Measurements from ENCODE around the gene ZNF284.
"Not testable (repeated sequence)": the region's sequence is repeated elsewhere in the genome, so short reads cannot be mapped to it uniquely, and the experiment has no call there.

ZNF284 gene

GRCh38 chr19:44109458-44109857 is 37.5 kb downstream of the ZNF284 start:
- no peak overlapping the region for H3K4me3 ChIP-seq (ENCODE audit: low read depth, low read length)
- DNase-seq (ENCODE audit: low read depth): no peak
- TF ChIP-seq CTCF (IDR thresholded peaks at IDR 0.05; ENCODE audit: insufficient read depth, low read depth, low read length, missing control alignments): no peak

- DNase-seq (ENCODE audit: low read depth): peak; percentile 22
- TF ChIP-seq CTCF (IDR thresholded peaks at IDR 0.05; ENCODE audit: insufficient read depth, low read depth, low read length, missing control alignments): no peak
- H3K4me3 ChIP-seq (ENCODE audit: low read depth, low read length): peak overlapping the region; percentile 80
These were observed 40.0 kb downstream of the ZNF284 start for GRCh38 chr19:44111910-44112463.

- peak overlapping the region; percentile 80 for H3K4me3 ChIP-seq (ENCODE audit: low read depth, low read length)
- no peak for TF ChIP-seq CTCF (IDR thresholded peaks at IDR 0.05; ENCODE audit: insufficient read depth, low read depth, low read length, missing control alignments)
- no peak for DNase-seq (ENCODE audit: low read depth)
These were observed 40.8 kb downstream of the ZNF284 start for GRCh38 chr19:44112802-44113137.

- peak within 1 kb of the TSS; percentile 80 for H3K4me3 ChIP-seq (ENCODE audit: low read depth, low read length)
- TF ChIP-seq CTCF (IDR thresholded peaks at IDR 0.05; ENCODE audit: insufficient read depth, low read depth, low read length, missing control alignments): no peak
- DNase-seq (ENCODE audit: low read depth): peak; percentile 97
These were observed 41.3 kb downstream of the ZNF284 start, which contains the start of gene ZNF225 for GRCh38 chr19:44113138-44113783. ZNF225 (plus strand) TSS chr19:44113399; CDS start chr19:44115828, 2,429 bp downstream.

- TF ChIP-seq CTCF (IDR thresholded peaks at IDR 0.05; ENCODE audit: insufficient read depth, low read depth, low read length, missing control alignments): no peak
- peak overlapping the region; percentile 80 for H3K4me3 ChIP-seq (ENCODE audit: low read depth, low read length)
- no peak for DNase-seq (ENCODE audit: low read depth)
These were observed 41.9 kb downstream of the ZNF284 start for GRCh38 chr19:44113784-44114390.

GRCh38 chr19:44121162-44121561 is 49.2 kb downstream of the ZNF284 start:
- not testable (repeated sequence) for H3K4me3 ChIP-seq (ENCODE audit: low read depth, low read length); DNase-seq (ENCODE audit: low read depth)

- H3K4me3 ChIP-seq (ENCODE audit: low read depth, low read length): no peak overlapping the region
- no peak for TF ChIP-seq CTCF (IDR thresholded peaks at IDR 0.05; ENCODE audit: insufficient read depth, low read depth, low read length, missing control alignments)
- no peak for DNase-seq (ENCODE audit: low read depth)
These were observed 60.0 kb downstream of the ZNF284 start for GRCh38 chr19:44131955-44132354.

All from GM12865 (cell line).